Activated T-cell treated with anti-CD3 and anti-CD28 coated beads for 48 hours (primary cell): Measurements from ENCODE around the gene CTNNA3.

ENCODE experiments used
- DNase-seq: peaks from one replicate; pipeline ENCODE4 v3.0.0-alpha.2; 2020; ENCODE audit warnings: low read depth

The CTNNA3 gene

GRCh38 chr10:66811211-66811610 lies 884.8 kb downstream of the CTNNA3 start:
- no peak for DNase-seq

DNA sequence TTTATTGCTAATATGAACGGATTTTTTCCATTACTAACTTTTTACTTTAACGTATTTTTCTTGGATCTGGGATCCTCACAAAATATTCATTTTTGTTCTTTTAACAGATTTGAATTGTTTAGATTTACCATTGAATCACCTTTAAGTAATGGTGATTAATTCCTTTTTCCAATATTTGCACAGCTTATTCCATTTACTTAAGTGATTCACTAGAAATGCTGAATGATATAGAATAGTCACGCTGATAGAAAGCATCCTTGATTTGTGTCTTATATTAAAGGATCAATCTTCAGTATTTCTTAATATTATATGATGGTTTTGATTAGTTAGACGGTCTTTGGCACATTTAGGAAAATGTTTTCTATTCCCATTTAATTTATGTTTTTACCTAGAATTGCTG lies 886.6 kb downstream of the CTNNA3 start:
- no peak for DNase-seq

DNA sequence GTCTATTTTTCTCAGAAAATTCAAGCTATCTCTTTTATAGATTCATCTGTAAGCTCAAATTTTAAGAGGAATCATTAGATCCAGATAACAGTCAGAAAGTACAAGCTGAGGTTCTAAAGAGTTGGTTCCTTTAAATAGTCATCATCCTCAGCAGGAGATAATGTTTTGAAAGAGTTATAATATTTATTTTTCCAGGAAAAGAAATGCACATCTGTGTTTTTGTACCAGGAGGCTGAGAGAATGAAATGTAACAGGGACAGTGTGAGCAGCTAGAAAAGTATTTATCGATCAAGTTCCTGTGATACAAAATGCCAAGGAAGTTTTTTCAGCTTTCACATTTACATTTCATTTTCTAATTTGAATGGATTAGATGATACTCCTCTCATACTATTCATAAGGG lies 890.4 kb downstream of the CTNNA3 start:
- no peak for DNase-seq

GRCh38 chr10:66804962-66805361 lies 891.0 kb downstream of the CTNNA3 start:
- no peak for DNase-seq

- DNase-seq, result no peak
These were observed 892.8 kb downstream of the CTNNA3 start for GRCh38 chr10:66803174-66803573.

- DNase-seq, result no peak
These were observed 896.5 kb downstream of the CTNNA3 start for GRCh38 chr10:66799474-66799873.

DNA sequence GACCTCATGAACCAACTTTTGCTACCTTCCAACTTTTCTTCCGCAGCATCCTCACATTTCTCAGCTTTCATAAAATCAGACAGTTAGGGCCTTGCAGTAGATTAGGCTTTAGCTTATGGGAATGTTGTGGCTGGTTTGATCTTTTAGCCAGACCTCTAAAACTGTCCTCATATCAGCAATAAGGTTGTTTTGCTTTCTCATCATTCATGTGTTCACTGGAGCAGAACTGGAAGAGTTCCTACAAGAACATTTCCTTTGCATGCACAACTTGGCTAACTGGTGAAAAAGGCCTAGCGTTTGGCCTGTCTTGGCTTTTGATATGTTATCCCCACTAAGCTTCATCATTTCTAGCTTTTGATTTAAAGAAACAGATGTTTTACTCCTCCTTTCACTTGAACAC lies 900.1 kb downstream of the CTNNA3 start:
- no peak for DNase-seq

- DNase-seq, result no peak
These were observed 903.6 kb downstream of the CTNNA3 start for GRCh38 chr10:66792441-66792840.

- no peak for DNase-seq
These were observed 907.6 kb downstream of the CTNNA3 start for GRCh38 chr10:66788178-66788987.

GRCh38 chr10:66786709-66787108 lies 909.3 kb downstream of the CTNNA3 start:
- DNase-seq, result no peak

DNA sequence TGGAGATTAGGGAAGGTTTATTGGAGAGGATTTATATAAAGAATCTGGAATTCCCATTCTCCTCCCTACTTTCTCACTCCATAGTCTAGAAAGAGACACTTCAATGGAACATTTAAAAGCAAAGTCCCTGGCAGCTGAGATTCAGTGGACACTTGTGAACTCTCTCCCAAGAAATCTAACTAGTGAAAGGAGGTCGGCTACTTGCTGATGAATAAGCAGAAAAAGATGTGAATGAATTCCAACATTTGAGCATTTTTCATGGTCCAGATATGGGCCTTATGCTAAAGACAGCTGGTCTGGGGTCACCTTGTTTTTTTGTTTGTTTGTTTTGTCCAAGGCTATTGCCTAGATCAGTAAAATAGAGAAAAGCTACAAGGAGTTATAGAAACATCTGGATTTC lies 911.2 kb downstream of the CTNNA3 start:
- no peak for DNase-seq

- DNase-seq, result no peak
These were observed 912.7 kb downstream of the CTNNA3 start for GRCh38 chr10:66783316-66783715.

GRCh38 chr10:66782776-66783175 lies 913.2 kb downstream of the CTNNA3 start:
- no peak for DNase-seq

DNA sequence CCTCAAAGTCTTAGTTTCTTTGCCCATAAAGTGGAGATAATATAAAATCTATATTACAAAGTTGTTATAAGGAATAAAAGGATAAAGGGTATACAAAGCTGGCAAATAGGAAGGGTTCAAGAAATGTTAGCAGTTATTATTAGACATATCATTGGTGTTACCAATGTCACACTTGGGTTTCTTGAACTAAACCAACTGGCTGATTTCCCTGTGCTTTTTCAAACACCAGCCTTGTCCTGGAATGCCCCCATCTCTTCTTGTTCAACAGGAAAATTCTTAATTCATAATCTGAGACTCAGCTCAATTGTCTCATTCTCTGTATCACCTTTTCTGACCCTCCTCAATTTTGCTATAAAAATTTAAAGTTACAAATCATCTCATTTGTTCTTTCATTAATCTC lies 913.9 kb downstream of the CTNNA3 start:
- no peak for DNase-seq

- no peak for DNase-seq
These were observed 915.2 kb downstream of the CTNNA3 start for GRCh38 chr10:66780796-66781195.

DNA sequence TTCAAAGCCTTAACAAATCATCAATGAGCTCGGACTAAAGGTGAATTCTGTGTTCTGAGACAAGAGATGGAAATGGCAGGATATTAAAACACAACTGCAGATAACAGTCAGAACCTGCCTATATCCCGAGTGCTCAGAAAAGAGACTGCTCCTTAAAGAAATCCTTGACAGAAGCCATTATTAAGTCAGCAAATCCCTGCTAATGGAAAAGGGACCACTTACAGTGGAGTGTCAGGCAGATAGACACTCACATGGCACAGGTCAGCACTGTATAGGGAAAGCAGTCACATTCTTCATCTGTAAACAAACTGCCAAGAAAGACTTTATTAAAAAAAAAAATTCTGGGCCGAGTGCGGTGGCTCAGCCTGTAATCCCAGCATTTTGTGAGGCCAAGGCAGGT lies 917.6 kb downstream of the CTNNA3 start:
- no peak for DNase-seq

DNA sequence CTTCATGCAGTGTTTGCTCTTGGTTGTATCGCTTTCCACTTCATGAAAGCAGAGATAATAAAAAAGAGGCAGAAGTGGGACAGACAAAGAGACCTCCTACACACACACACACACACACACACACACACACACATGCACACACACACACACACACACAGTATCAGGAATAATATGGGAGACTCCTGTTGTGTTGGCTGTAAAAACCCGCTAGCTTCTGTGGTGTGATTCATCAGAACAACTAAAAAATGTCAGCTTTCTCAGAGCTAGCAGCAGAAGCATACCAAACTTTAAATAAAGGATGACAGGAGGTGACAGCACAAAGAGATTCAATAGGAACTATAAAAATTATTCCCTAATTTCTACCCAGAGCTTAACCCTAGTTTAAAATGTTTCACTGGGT lies 918.3 kb downstream of the CTNNA3 start:
- DNase-seq, result no peak

DNA sequence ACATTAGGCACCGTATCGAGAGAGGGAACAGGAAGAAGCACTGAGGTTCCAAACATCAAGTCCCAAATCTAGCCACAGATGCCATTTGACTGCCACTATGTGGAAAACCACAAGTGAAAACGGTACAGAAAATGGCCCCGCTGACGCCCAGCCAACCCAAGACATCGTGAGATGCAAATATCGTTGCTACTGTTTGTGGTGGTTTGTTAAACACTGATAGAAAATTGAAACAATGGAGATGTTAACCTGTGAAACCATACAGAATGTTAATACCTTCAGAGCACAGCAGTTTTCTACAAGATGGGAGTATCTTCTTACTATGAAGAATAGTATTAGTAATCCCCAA lies 922.5 kb downstream of the CTNNA3 start:
- DNase-seq, result no peak

- DNase-seq, result no peak
These were observed 923.2 kb downstream of the CTNNA3 start for GRCh38 chr10:66772548-66773471.

DNA sequence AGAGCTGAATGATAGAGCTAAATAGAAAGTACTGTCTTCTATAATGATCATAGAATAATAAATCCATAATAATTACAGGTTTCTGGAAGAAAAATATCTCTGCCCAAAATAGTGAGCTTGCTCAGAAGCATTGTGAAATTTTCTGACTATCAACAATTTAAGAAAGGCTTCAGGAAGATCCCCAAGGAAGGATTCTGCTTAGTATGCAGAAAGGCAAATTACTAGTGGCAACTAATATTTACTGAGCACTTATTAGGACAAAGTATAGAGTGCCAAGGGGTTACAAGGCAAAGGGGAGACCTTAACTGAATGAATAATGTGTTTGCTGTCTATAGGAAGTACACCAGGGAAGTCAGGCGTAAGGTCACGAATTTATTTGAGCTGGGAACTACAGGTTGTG lies 928.3 kb downstream of the CTNNA3 start:
- DNase-seq, result no peak

DNA sequence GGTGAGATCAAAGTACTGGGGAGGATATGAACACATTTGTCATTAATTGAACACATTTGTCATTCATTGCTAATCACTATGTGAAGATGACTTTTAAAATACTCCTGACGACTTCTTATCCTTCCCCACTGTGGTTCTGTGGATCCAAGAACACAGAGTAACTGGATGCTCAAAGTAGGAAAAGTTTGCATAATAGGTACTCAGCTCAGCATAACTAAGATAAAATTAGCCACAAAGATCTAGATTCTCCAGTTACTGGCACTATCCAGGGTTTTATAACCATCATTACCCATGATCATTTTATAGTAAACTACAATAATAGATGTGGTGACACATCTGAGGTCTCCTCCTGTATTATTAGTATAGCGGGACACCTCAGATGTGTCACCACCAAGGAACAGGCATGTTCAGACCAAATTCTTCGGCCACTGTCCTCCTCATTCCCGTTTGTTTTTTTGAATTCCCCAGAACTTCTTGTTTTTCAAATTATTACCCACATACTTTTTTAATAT lies 933.7 kb downstream of the CTNNA3 start:
- no peak for DNase-seq

DNA sequence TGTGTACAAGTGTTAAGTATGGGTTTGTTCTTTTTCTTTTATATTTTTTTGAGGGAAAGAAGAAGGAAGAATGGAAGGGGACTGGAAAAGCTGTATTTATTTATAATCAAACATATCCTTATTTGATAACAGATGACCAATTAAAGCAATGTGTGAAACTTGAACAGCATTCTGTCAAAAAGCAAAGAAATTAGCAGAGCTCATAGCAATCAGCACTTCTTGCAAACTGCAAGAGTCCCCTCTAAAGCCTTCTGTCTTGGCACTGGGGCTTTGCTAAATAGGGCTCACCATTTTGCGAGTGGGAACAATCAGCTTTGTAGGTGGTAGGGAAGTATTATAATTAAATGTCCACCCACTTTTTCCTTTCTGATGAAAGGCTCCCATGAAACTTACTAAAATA lies 935.1 kb downstream of the CTNNA3 start:
- no peak for DNase-seq

- DNase-seq, result no peak
These were observed 940.5 kb downstream of the CTNNA3 start for GRCh38 chr10:66755474-66755873.
